Subcutaneous adipose tissue (tissue), 4 donors: ENCODE measurements around the gene ITGB5. TPM values are rescaled to one million over a fixed set of nuclear protein-coding genes. Genes with fewer than 3 reads are reported as not detected.

Source experiments
- CTCF ChIP-seq: fragments of 450-650 bp; IDR thresholded peaks from one replicate; pipeline ENCODE4 v1.5.1; 2016; ENCODE audit warnings: low read depth, mild to moderate bottlenecking, control low read depth, antibody characterized with exemption, moderate library complexity
- total RNA-seq, 4 donors: library from RNA; depleted of rRNA; stranded (reverse); fragments of >200 nt; gene quantifications; one replicate each; pipeline ENCODE4 v1.1.0, GENCODE V29; 2016

ITGB5 gene
- total RNA-seq, 4 donors from 2014 or later, result 165 to 320 (median 262) TPM

GRCh38 chr3:124843047-124843446 lies 44.1 kb downstream of the ITGB5 start:
- TF ChIP-seq CTCF, result no peak

GRCh38 chr3:124841517-124841916 lies 45.6 kb downstream of the ITGB5 start:
- no peak for TF ChIP-seq CTCF

GRCh38 chr3:124840331-124840730 lies 46.8 kb downstream of the ITGB5 start:
- TF ChIP-seq CTCF, result no peak

- no peak for TF ChIP-seq CTCF
These were observed 47.3 kb downstream of the ITGB5 start for GRCh38 chr3:124839896-124840295.

- TF ChIP-seq CTCF, result no peak
These were observed 48.2 kb downstream of the ITGB5 start for GRCh38 chr3:124838963-124839362.

GRCh38 chr3:124837730-124838186 lies 49.4 kb downstream of the ITGB5 start:
- TF ChIP-seq CTCF, result no peak

- TF ChIP-seq CTCF, result no peak
These were observed 50.1 kb downstream of the ITGB5 start for GRCh38 chr3:124837065-124837464.
